ENCODE data around the gene PFKFB2. TPM values are rescaled to one million over a fixed set of nuclear protein-coding genes. Genes with fewer than 3 reads are reported as not detected.
A peak's percentile ranks its signal among the peaks of the same experiment; 100 is the strongest.

The PFKFB2 gene
- total RNA-seq, 1 experiment from 2014 or later, result 16.8 TPM

DNA sequence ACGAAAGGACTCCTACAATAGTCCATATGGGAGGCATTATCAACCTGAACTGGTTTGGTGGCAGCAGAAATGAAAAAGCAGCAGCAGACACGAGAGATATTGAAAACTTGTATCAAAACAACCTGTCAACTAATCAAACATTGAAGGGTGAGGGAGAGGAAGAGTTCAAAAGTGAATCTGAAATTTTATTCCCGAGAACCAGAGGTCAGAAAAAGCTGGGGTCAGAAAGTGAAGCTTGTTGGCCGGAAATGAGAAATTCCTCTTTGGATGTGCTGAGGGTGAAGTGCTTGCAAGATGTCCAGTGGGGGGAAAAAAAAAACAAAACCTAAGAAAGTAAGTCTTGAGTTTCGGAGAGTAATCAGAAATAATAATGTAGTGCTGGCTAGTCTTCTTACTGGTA is 49.1 kb downstream of the PFKFB2 start (continued):
- TF ChIP-seq, protein P1, sequence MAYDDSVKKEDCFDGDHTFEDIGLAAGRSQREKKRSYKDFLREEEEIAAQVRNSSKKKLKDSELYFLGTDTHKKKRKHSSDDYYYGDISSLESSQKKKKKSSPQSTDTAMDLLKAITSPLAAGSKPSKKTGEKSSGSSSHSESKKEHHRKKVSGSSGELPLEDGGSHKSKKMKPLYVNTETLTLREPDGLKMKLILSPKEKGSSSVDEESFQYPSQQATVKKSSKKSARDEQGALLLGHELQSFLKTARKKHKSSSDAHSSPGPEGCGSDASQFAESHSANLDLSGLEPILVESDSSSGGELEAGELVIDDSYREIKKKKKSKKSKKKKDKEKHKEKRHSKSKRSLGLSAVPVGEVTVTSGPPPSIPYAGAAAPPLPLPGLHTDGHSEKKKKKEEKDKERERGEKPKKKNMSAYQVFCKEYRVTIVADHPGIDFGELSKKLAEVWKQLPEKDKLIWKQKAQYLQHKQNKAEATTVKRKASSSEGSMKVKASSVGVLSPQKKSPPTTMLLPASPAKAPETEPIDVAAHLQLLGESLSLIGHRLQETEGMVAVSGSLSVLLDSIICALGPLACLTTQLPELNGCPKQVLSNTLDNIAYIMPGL (CRISPR knock-in tag; IDR thresholded peaks at IDR 0.05), result no peak

DNA sequence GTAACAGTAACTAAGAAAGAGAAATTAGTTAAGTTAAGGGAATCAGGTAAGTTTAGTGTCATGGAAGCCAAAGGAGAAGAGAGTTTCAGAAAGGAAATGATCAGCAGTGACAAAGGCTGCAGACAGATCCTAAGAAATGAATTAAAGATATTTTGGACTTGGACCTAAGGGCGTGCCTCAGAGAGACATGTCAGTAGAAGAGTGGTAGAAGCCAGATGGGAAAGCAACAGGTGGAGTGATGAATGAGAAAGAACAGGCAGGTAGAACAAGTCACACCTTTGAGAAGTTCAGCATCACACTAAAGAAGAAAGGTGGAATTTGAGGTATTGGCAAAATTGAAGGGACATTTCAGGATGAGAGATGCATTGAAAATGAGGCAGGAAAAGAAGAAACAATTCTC is 49.6 kb downstream of the PFKFB2 start:
- no peak for DNase-seq (ENCODE audit: low spot score)
- H3K27me3 Mint-ChIP-seq (ENCODE audit: low read depth), result peaks cover 7% of the 10 kb centered on the region
- H3K27ac Mint-ChIP-seq, result no peak overlapping the region
- TF ChIP-seq NFATC4 (CRISPR knock-in tag; IDR thresholded peaks at IDR 0.05), result no peak
- H3K4me3 Mint-ChIP-seq, result no peak overlapping the region
- peaks cover 10% of the 10 kb centered on the region for H3K36me3 Mint-ChIP-seq
- peaks cover 15% of the 10 kb centered on the region for H3K9me3 Mint-ChIP-seq
- POLR2A ChIA-PET, result no interaction called here
- no peak for ATAC-seq
- CTCF ChIA-PET, result no interaction called here
- peaks cover 6% of the 10 kb centered on the region for H3K4me1 Mint-ChIP-seq

DNA sequence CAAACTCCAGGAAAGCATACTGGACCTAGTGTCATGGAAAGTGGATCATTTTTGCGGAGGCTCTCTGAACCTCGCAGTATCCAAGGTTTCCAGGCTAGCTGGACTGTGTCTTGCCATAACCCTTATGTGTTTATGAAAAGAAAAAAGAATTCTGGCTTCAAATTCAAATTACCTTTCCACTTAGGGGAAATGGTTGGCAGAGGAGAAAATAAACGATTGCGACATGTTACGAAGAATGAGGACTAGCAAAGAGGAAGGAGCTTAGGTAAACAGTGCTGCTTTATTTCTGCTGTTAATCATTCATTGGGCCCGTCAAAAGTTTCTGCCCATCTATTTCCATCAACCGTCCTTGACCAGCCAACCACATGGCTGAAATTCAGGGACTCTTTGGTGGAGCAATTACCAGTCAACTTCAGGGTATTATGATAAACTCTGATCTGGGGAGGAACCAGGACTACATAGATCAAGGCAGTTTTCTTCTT is 50.9 kb downstream of the PFKFB2 start, which contains the start of gene C4BPA:
Gene C4BPA (plus strand): TSS at position 342 of the 482 bp plus-strand sequence. CDS start 8,793 bp downstream, outside the sequence.
- ATAC-seq, result no peak
- no peak for TF ChIP-seq MYBL2 (CRISPR knock-in tag; IDR thresholded peaks at IDR 0.05)
- TF ChIP-seq GABPB1 (CRISPR knock-in tag; IDR thresholded peaks at IDR 0.05), result peak; percentile 52; the same call in 1 of the 2 replicates
- H3K9me3 Mint-ChIP-seq, result peaks cover 5% of the 10 kb centered on the region
- no peak within 1 kb of the TSS for H3K4me3 Mint-ChIP-seq
- ChIA-PET POLR2A (no interaction called here), CTCF (no interaction called here)
- H3K27me3 Mint-ChIP-seq (ENCODE audit: low read depth), result peaks cover 7% of the 10 kb centered on the region
- DNase-seq (ENCODE audit: low spot score), result no peak
- H3K36me3 Mint-ChIP-seq, result 0 out of 2 replicates have a peak, but pooled peaks cover 3% of the 10 kb centered on the region
- peaks cover 10% of the 10 kb centered on the region for H3K4me1 Mint-ChIP-seq
- H3K27ac Mint-ChIP-seq, result no peak within 1 kb of the TSS

DNA sequence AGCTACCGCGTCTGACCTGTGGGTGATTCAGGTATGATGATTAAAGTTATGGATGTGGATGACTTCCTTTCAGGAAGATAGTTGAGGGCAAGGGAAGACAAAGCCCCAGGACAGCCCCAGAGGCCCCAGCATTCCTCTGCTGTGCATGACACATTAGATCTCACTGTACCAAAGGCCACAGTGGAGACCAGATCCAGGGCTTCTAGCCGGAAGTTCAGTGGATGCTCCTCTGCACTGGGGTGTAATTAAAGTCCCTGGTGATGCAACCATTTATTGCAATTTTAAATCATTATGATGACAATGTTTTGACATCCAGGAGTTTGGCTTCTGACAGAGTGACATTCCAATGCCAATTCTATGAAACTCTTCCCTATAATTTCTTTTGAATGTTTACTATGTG is 55.9 kb downstream of the PFKFB2 start:
- peaks cover 10% of the 10 kb centered on the region for H3K4me1 Mint-ChIP-seq
- no peaks in the 10 kb centered on the region for H3K36me3 Mint-ChIP-seq
- ATAC-seq (no peak), DNase-seq (ENCODE audit: low spot score) (no peak)
- no peak overlapping the region for H3K27ac Mint-ChIP-seq
- ChIA-PET POLR2A (no interaction called here), CTCF (no interaction called here)
- no peak overlapping the region for H3K4me3 Mint-ChIP-seq
- no peaks in the 10 kb centered on the region; the same call in 1 of the 2 replicates for H3K9me3 Mint-ChIP-seq
- peaks cover 6% of the 10 kb centered on the region for H3K27me3 Mint-ChIP-seq (ENCODE audit: low read depth)
- TF ChIP-seq CREM (CRISPR knock-in tag; IDR thresholded peaks at IDR 0.05), result no peak
- TF ChIP-seq, protein P2, sequence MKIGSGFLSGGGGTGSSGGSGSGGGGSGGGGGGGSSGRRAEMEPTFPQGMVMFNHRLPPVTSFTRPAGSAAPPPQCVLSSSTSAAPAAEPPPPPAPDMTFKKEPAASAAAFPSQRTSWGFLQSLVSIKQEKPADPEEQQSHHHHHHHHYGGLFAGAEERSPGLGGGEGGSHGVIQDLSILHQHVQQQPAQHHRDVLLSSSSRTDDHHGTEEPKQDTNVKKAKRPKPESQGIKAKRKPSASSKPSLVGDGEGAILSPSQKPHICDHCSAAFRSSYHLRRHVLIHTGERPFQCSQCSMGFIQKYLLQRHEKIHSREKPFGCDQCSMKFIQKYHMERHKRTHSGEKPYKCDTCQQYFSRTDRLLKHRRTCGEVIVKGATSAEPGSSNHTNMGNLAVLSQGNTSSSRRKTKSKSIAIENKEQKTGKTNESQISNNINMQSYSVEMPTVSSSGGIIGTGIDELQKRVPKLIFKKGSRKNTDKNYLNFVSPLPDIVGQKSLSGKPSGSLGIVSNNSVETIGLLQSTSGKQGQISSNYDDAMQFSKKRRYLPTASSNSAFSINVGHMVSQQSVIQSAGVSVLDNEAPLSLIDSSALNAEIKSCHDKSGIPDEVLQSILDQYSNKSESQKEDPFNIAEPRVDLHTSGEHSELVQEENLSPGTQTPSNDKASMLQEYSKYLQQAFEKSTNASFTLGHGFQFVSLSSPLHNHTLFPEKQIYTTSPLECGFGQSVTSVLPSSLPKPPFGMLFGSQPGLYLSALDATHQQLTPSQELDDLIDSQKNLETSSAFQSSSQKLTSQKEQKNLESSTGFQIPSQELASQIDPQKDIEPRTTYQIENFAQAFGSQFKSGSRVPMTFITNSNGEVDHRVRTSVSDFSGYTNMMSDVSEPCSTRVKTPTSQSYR (CRISPR knock-in tag; IDR thresholded peaks at IDR 0.05), result no peak
- TF ChIP-seq ELF4 (CRISPR knock-in tag; IDR thresholded peaks at IDR 0.05; ENCODE audit: low read depth), result no peak
- TF ChIP-seq, protein P3, sequence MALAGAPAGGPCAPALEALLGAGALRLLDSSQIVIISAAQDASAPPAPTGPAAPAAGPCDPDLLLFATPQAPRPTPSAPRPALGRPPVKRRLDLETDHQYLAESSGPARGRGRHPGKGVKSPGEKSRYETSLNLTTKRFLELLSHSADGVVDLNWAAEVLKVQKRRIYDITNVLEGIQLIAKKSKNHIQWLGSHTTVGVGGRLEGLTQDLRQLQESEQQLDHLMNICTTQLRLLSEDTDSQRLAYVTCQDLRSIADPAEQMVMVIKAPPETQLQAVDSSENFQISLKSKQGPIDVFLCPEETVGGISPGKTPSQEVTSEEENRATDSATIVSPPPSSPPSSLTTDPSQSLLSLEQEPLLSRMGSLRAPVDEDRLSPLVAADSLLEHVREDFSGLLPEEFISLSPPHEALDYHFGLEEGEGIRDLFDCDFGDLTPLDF (CRISPR knock-in tag; IDR thresholded peaks at IDR 0.05), result no peak
- TF ChIP-seq ESRRA (CRISPR knock-in tag; IDR thresholded peaks at IDR 0.05; ENCODE audit: borderline replicate concordance), result no peak
- TF ChIP-seq NFYB (CRISPR knock-in tag; conservative IDR thresholded peaks at IDR 0.05; ENCODE audit: low read depth), result no peak
- TF ChIP-seq CBFB (CRISPR knock-in tag; IDR thresholded peaks at IDR 0.05; ENCODE audit: low read depth), result no peak
- TF ChIP-seq, protein P4, sequence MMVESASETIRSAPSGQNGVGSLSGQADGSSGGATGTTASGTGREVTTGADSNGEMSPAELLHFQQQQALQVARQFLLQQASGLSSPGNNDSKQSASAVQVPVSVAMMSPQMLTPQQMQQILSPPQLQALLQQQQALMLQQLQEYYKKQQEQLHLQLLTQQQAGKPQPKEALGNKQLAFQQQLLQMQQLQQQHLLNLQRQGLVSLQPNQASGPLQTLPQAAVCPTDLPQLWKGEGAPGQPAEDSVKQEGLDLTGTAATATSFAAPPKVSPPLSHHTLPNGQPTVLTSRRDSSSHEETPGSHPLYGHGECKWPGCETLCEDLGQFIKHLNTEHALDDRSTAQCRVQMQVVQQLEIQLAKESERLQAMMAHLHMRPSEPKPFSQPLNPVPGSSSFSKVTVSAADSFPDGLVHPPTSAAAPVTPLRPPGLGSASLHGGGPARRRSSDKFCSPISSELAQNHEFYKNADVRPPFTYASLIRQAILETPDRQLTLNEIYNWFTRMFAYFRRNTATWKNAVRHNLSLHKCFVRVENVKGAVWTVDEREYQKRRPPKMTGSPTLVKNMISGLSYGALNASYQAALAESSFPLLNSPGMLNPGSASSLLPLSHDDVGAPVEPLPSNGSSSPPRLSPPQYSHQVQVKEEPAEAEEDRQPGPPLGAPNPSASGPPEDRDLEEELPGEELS (CRISPR knock-in tag; IDR thresholded peaks at IDR 0.05), result no peak
- no peak for TF ChIP-seq KAT7 (CRISPR knock-in tag; IDR thresholded peaks at IDR 0.05; ENCODE audit: borderline replicate concordance)
- TF ChIP-seq EMX1 (CRISPR knock-in tag; IDR thresholded peaks at IDR 0.05), result no peak
- TF ChIP-seq TEAD1 (CRISPR knock-in tag; IDR thresholded peaks at IDR 0.05), result no peak
- TF ChIP-seq ZNF232 (CRISPR knock-in tag; IDR thresholded peaks at IDR 0.05), result no peak
- TF ChIP-seq SOX15 (CRISPR knock-in tag; IDR thresholded peaks at IDR 0.05), result no peak
- TF ChIP-seq, protein P5, sequence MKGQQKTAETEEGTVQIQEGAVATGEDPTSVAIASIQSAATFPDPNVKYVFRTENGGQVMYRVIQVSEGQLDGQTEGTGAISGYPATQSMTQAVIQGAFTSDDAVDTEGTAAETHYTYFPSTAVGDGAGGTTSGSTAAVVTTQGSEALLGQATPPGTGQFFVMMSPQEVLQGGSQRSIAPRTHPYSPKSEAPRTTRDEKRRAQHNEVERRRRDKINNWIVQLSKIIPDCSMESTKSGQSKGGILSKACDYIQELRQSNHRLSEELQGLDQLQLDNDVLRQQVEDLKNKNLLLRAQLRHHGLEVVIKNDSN (CRISPR knock-in tag; IDR thresholded peaks at IDR 0.05), result no peak
- TF ChIP-seq, protein P6, sequence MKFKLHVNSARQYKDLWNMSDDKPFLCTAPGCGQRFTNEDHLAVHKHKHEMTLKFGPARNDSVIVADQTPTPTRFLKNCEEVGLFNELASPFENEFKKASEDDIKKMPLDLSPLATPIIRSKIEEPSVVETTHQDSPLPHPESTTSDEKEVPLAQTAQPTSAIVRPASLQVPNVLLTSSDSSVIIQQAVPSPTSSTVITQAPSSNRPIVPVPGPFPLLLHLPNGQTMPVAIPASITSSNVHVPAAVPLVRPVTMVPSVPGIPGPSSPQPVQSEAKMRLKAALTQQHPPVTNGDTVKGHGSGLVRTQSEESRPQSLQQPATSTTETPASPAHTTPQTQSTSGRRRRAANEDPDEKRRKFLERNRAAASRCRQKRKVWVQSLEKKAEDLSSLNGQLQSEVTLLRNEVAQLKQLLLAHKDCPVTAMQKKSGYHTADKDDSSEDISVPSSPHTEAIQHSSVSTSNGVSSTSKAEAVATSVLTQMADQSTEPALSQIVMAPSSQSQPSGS (CRISPR knock-in tag; IDR thresholded peaks at IDR 0.05; ENCODE audit: borderline replicate concordance, low read depth), result no peak
- no peak for TF ChIP-seq ZNF121 (CRISPR knock-in tag; IDR thresholded peaks at IDR 0.05)
- TF ChIP-seq NR3C1 (CRISPR knock-in tag; conservative IDR thresholded peaks at IDR 0.05; ENCODE audit: low read depth), result no peak
- no peak for TF ChIP-seq ZNF671 (CRISPR knock-in tag; IDR thresholded peaks at IDR 0.05)

All from WTC11 (cell line).